Measurements from ENCODE around the gene ARCN1. TPM values are rescaled to one million over a fixed set of nuclear protein-coding genes. Genes with fewer than 3 reads are reported as not detected.

Gene ARCN1
- total RNA-seq, 1 experiment from 2014 or later: 136 TPM

GRCh38 chr11:118532852-118533768 is 39.1 kb upstream of the ARCN1 start:
- Histone ChIP-seq H3K4me3 (ENCODE audit: insufficient read depth, low read depth, low read length) (no peak overlapping the region), H3K36me3 (replicated peaks; ENCODE audit: control insufficient read depth, insufficient read depth, low read length) (peaks cover 1% of the 10 kb centered on the region; the same call in 1 of the 2 replicates), H3K27me3 (ENCODE audit: control insufficient read depth, insufficient read depth, low read length) (no peaks in the 10 kb centered on the region; the same call in 1 of the 2 replicates)
- DNase-seq: no peak

- DNase-seq: no peak
- Histone ChIP-seq H3K4me3 (ENCODE audit: insufficient read depth, low read depth, low read length) (no peak overlapping the region), H3K36me3 (replicated peaks; ENCODE audit: control insufficient read depth, insufficient read depth, low read length) (peaks cover 1% of the 10 kb centered on the region; the same call in 1 of the 2 replicates), H3K27me3 (ENCODE audit: control insufficient read depth, insufficient read depth, low read length) (no peaks in the 10 kb centered on the region; the same call in 1 of the 2 replicates)
Observed at GRCh38 chr11:118533769-118534729, 38.2 kb upstream of the ARCN1 start.

- DNase-seq: no peak
- Histone ChIP-seq H3K36me3 (replicated peaks; ENCODE audit: control insufficient read depth, insufficient read depth, low read length) (peaks cover 1% of the 10 kb centered on the region; the same call in 1 of the 2 replicates), H3K4me3 (ENCODE audit: insufficient read depth, low read depth, low read length) (no peak overlapping the region), H3K27me3 (ENCODE audit: control insufficient read depth, insufficient read depth, low read length) (no peaks in the 10 kb centered on the region)
Observed at GRCh38 chr11:118535261-118535660, 36.9 kb upstream of the ARCN1 start.

- Histone ChIP-seq H3K36me3 (replicated peaks; ENCODE audit: control insufficient read depth, insufficient read depth, low read length) (peaks cover 1% of the 10 kb centered on the region; the same call in 1 of the 2 replicates), H3K27me3 (ENCODE audit: control insufficient read depth, insufficient read depth, low read length) (no peaks in the 10 kb centered on the region), H3K4me3 (ENCODE audit: insufficient read depth, low read depth, low read length) (no peak overlapping the region)
- no peak for DNase-seq
Observed at GRCh38 chr11:118536726-118537125, 35.5 kb upstream of the ARCN1 start.

- DNase-seq: no peak
- Histone ChIP-seq H3K27me3 (ENCODE audit: control insufficient read depth, insufficient read depth, low read length) (no peaks in the 10 kb centered on the region), H3K4me3 (ENCODE audit: insufficient read depth, low read depth, low read length) (no peak overlapping the region), H3K36me3 (replicated peaks; ENCODE audit: control insufficient read depth, insufficient read depth, low read length) (peaks cover 1% of the 10 kb centered on the region; the same call in 1 of the 2 replicates)
Observed at GRCh38 chr11:118537409-118537980, 34.7 kb upstream of the ARCN1 start.

- DNase-seq: no peak
- no peak overlapping the region for H3K4me3 ChIP-seq (ENCODE audit: insufficient read depth, low read depth, low read length)
- no peaks in the 10 kb centered on the region for H3K36me3 ChIP-seq (replicated peaks; ENCODE audit: control insufficient read depth, insufficient read depth, low read length)
- no peaks in the 10 kb centered on the region for H3K27me3 ChIP-seq (ENCODE audit: control insufficient read depth, insufficient read depth, low read length)
Observed at GRCh38 chr11:118544010-118544646, 28.1 kb upstream of the ARCN1 start.

- Histone ChIP-seq H3K36me3 (replicated peaks; ENCODE audit: control insufficient read depth, insufficient read depth, low read length) (no peaks in the 10 kb centered on the region), H3K27me3 (ENCODE audit: control insufficient read depth, insufficient read depth, low read length) (no peaks in the 10 kb centered on the region), H3K4me3 (ENCODE audit: insufficient read depth, low read depth, low read length) (no peak overlapping the region)
- DNase-seq: no peak
Observed at GRCh38 chr11:118544647-118545010, 27.6 kb upstream of the ARCN1 start.

- Histone ChIP-seq H3K4me3 (ENCODE audit: insufficient read depth, low read depth, low read length) (no peak overlapping the region), H3K27me3 (ENCODE audit: control insufficient read depth, insufficient read depth, low read length) (no peaks in the 10 kb centered on the region), H3K36me3 (replicated peaks; ENCODE audit: control insufficient read depth, insufficient read depth, low read length) (no peaks in the 10 kb centered on the region)
- no peak for DNase-seq
Observed at GRCh38 chr11:118545533-118545932, 26.7 kb upstream of the ARCN1 start.

GRCh38 chr11:118547132-118547531 is 25.1 kb upstream of the ARCN1 start:
- Histone ChIP-seq H3K36me3 (replicated peaks; ENCODE audit: control insufficient read depth, insufficient read depth, low read length) (no peaks in the 10 kb centered on the region; the same call in 1 of the 2 replicates), H3K4me3 (ENCODE audit: insufficient read depth, low read depth, low read length) (no peak overlapping the region), H3K27me3 (ENCODE audit: control insufficient read depth, insufficient read depth, low read length) (no peaks in the 10 kb centered on the region)
- no peak for DNase-seq

- no peaks in the 10 kb centered on the region for H3K27me3 ChIP-seq (ENCODE audit: control insufficient read depth, insufficient read depth, low read length)
- H3K36me3 ChIP-seq (replicated peaks; ENCODE audit: control insufficient read depth, insufficient read depth, low read length): no peaks in the 10 kb centered on the region; the same call in 1 of the 2 replicates
- H3K4me3 ChIP-seq (ENCODE audit: insufficient read depth, low read depth, low read length): no peak overlapping the region
- DNase-seq: no peak
Observed at GRCh38 chr11:118552341-118552740, 19.9 kb upstream of the ARCN1 start.

GRCh38 chr11:118560806-118561205 is 11.4 kb upstream of the ARCN1 start:
- DNase-seq: no peak

GRCh38 chr11:118565051-118565450 is 7.2 kb upstream of the ARCN1 start:
- no peak overlapping the region for H3K4me3 ChIP-seq (ENCODE audit: insufficient read depth, low read depth, low read length)
- DNase-seq: peak; percentile 20
- no peaks in the 10 kb centered on the region for H3K36me3 ChIP-seq (replicated peaks; ENCODE audit: control insufficient read depth, insufficient read depth, low read length)
- H3K27me3 ChIP-seq (ENCODE audit: control insufficient read depth, insufficient read depth, low read length): no peaks in the 10 kb centered on the region

More at GRCh38 chr11:118560806-118561205, 11.4 kb upstream of the ARCN1 start:
- H3K36me3 ChIP-seq (replicated peaks; ENCODE audit: control insufficient read depth, insufficient read depth, low read length): no peaks in the 10 kb centered on the region
- no peak overlapping the region for H3K4me3 ChIP-seq (ENCODE audit: insufficient read depth, low read depth, low read length)
- no peaks in the 10 kb centered on the region for H3K27me3 ChIP-seq (ENCODE audit: control insufficient read depth, insufficient read depth, low read length)

- H3K27me3 ChIP-seq (ENCODE audit: control insufficient read depth, insufficient read depth, low read length): no peaks in the 10 kb centered on the region
- no peak for DNase-seq
- H3K4me3 ChIP-seq (ENCODE audit: insufficient read depth, low read depth, low read length): no peak overlapping the region
- no peaks in the 10 kb centered on the region for H3K36me3 ChIP-seq (replicated peaks; ENCODE audit: control insufficient read depth, insufficient read depth, low read length)
Observed at GRCh38 chr11:118569670-118570069, 2.5 kb upstream of the ARCN1 start.

- H3K36me3 ChIP-seq (replicated peaks; ENCODE audit: control insufficient read depth, insufficient read depth, low read length): no peaks in the 10 kb centered on the region
- H3K27me3 ChIP-seq (ENCODE audit: control insufficient read depth, insufficient read depth, low read length): no peaks in the 10 kb centered on the region
- H3K4me3 ChIP-seq (ENCODE audit: insufficient read depth, low read depth, low read length): no peak overlapping the region
- no peak for DNase-seq
Observed at GRCh38 chr11:118570787-118571186, 1.4 kb upstream of the ARCN1 start.

Measured in H7 (cell line).